ENCODE measurements around the gene HIVEP1.

DNA sequence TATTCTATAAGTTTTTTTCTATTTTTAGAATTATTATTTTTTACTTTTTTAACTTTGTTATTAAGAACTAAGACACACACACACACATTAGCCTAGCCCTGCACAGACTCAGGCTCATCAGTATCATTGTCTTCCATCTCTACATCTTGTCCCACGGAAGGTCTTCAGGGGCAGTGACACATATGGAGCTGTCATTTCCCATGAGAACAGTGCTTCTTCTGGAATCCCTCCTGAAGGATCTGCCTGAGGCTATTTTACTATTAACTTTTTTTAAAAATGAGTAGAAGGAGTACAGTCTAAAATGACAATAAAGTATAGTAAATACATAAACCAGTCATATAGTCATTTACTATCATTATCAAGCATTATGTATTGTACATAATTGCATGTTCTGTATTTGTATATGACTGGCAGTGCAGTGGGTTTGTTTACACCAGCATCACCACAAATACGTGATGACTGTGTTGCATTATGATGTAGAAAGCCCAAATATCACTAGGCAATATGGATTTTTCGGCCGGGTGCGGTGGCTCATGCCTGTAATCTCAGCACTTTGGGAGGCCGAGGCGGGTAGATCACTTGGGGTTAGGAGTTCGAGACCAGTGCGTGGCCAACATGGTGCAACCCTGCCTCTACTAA is 57.9 kb downstream of the HIVEP1 start:
- TF ChIP-seq, protein P1, sequence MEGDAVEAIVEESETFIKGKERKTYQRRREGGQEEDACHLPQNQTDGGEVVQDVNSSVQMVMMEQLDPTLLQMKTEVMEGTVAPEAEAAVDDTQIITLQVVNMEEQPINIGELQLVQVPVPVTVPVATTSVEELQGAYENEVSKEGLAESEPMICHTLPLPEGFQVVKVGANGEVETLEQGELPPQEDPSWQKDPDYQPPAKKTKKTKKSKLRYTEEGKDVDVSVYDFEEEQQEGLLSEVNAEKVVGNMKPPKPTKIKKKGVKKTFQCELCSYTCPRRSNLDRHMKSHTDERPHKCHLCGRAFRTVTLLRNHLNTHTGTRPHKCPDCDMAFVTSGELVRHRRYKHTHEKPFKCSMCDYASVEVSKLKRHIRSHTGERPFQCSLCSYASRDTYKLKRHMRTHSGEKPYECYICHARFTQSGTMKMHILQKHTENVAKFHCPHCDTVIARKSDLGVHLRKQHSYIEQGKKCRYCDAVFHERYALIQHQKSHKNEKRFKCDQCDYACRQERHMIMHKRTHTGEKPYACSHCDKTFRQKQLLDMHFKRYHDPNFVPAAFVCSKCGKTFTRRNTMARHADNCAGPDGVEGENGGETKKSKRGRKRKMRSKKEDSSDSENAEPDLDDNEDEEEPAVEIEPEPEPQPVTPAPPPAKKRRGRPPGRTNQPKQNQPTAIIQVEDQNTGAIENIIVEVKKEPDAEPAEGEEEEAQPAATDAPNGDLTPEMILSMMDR (IDR thresholded peaks at IDR 0.05) = no peak
- TF ChIP-seq POLR2A (IDR thresholded peaks at IDR 0.05) = no peak

Measured in testis (tissue), 2 donors.